Colonic mucosa (tissue), 4 donors: ENCODE measurements around the gene PEX19. TPM values are rescaled to one million over a fixed set of nuclear protein-coding genes. Genes with fewer than 3 reads are reported as not detected.
"Not testable (repeated sequence)": the region's sequence is repeated elsewhere in the genome, so short reads cannot be mapped to it uniquely, and the experiment has no call there.

Experiments used
- DNase-seq: peaks from one replicate; pipeline ENCODE4 v3.0.0-alpha.2; 2020
- H3K27ac ChIP-seq: fragments of 200-600 bp; one replicate; pipeline ENCODE4 v1.8.0; 2021
- H3K27me3 ChIP-seq: fragments of 200-600 bp; one replicate; pipeline ENCODE4 v1.8.0; 2021
- H3K36me3 ChIP-seq: fragments of 200-600 bp; one replicate; pipeline ENCODE4 v1.8.0; 2021
- H3K4me1 ChIP-seq: fragments of 200-600 bp; one replicate; pipeline ENCODE4 v1.8.0; 2021; ENCODE audit warnings: mild to moderate bottlenecking
- H3K4me3 ChIP-seq: fragments of 200-600 bp; one replicate; pipeline ENCODE4 v1.8.0; 2021
- H3K9ac ChIP-seq, 2 donors: one replicate each; pipeline ENCODE4 v1.7.0; 2013; ENCODE audit warnings: control low read depth in 2 of 2, low read depth in 2 of 2, low read length in 2 of 2
- H3K9me3 ChIP-seq: fragments of 200-600 bp; one replicate; pipeline ENCODE4 v1.8.0; 2021
- CTCF ChIP-seq: fragments of 200-600 bp; IDR thresholded peaks from one replicate; pipeline ENCODE4 v1.8.0; 2022; ENCODE audit warnings: antibody characterized with exemption, mild to moderate bottlenecking
- intact Hi-C: fragments of 100-400 bp; cut with DNase I; formaldehyde crosslinking; loops from one replicate; pipeline ENCODE4 v1.14.1; 2022
- total RNA-seq, 2 donors: library from RNA; stranded (reverse); fragmentation: NEBNext Ultra II Directional in 1 of 2; extraction: Animal tissue kit (Norgen Biotek cat#: 25700) in 1 of 2; gene quantifications; one replicate each; pipeline ENCODE4 v1.2.1, GENCODE V29; 2021
- donor health status: healthy.
- donor health status: DM: no; HTN: no; CAD: no.
- donor health status: DM: no; HTN: no; CAD: no.

PEX19 gene
- total RNA-seq, 2 donors from 2014 or later = 43.2 to 59.3 TPM

DNA sequence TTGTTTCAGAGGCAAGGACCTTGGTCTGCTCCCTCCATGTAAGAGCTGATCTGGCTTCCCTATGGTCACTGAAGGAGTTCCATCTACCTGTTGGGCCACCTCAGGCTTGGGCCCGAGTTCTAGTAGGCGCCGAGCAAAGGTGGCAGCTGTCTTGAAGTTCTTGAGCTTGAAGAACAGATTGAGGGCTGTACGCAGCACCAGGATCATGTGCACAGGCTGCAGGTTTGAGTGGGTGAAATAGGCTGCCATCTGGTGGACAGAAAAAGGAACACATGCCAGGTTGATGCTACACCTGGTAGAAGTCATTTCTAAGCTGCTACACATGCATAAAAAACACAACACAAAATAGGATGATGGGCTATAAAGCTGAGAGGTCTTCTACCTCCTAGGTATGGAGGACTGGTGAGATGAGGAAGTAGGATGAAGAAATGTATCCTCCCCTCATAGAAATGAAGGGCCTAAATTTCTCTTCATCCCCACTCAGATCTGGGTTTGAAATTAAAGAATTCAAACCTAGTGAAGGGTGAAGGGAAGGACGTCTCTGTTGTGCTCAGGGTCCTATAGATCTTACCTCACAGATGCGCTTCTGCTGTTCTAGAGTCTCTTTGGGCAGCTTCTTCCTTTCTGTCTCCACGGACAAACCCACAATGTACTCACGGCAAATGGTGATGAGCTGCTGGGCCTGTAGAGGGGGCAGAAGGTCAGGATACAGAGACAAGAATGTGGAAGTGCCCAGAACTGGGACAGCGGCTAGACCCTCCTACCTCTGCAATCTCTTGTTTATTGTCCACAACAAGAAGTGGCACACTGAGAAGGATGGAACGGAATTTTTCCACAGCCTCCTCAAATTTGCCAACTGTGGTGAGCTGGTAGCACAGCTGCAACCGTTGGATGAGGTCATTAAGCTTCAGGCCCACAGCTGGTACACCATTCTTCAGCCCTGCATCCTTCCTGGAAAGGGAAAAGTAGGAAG, 6.6 kb upstream of the PEX19 start:
- H3K9ac ChIP-seq = no peak overlapping the region
- no peak overlapping the region for H3K4me3 ChIP-seq
- TF ChIP-seq CTCF = peak; percentile 79
- H3K9me3 ChIP-seq = no peaks in the 10 kb centered on the region
- DNase-seq = peak; percentile 66
- H3K4me1 ChIP-seq = no peaks in the 10 kb centered on the region
- intact Hi-C loops = loop anchor here (5.0 kb wide), 3 partner anchors 36 to 189 kb away; partner anchors contain the start of gene CASQ1
- H3K27ac ChIP-seq = no peak overlapping the region
- peaks cover 53% of the 10 kb centered on the region for H3K36me3 ChIP-seq
- H3K27me3 ChIP-seq = no peaks in the 10 kb centered on the region

DNA sequence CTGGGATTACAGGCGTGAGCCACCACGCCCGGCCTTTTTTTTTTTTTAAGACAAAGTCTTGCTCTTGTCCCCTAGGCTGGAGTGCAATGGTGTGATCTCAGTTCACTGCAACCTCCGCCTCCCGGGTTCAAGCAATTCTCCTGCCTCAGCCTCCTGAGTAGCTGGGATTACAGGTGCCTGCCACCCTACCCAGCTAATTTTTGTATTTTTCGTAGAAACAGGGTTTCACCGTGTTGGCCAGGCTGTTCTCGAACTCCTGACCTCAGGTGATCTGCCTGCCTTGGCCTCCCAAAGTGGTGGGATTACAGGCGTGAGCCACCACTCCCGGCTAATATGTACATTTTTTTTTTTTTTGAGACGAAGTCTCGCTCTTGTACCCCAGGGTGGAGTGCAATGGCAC, 2.8 kb upstream of the PEX19 start:
- H3K4me3 ChIP-seq, intact Hi-C loops, H3K27ac ChIP-seq, H3K9ac ChIP-seq, H3K4me1 ChIP-seq, DNase-seq, H3K27me3 ChIP-seq, H3K9me3 ChIP-seq: not testable (repeated sequence)
- peaks cover 25% of the 10 kb centered on the region for H3K36me3 ChIP-seq

DNA sequence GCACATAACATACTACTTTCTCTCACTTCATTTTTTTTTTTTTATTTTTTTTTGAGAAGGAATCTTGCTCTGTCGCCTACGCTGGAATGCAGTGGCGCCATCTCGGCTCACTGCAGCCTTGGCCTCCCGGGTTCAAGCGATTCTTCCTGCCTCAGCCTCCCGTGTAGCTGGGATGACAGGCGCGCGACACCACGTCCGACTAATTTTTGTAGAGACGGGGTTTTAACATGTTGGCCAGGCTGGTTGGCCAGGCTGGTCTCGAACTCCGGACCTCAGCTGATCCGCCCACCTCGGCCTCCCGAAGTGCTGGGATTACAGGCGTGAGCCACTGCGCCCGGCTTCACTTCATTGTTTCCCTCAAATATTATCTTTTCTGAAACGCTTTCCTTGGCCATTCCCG, 573 bp upstream of the PEX19 start:
- H3K9me3 ChIP-seq = no peaks in the 10 kb centered on the region
- H3K9ac ChIP-seq = no peak overlapping the region

DNA sequence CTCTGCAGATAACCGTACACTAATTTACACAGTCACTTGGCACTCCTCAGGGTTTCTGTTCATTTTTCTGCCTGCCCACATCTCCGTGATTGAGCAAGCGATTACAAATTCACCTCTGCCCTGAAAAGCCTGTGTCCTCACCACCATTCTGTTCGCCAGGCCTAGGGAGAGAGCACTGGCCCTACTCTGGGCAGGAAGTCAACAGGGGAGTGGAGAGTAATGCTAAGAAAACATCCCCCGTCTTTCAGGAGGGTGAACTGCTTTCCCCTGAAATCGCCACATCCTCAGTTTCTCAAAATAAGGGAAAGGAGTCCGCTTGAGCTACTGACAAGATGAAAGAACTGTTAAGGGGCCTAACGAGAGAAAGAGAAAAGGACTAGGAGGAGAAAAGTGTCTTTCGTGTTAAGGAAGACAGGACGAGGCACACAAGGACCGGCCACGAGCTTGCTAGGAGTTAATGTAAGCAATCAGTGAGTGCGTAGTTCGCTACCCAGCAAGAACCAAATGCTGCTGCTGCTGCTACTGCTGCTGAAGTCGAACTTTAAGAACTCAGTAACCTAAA, 632 bp downstream of the PEX19 start:
- peak; percentile 19 for DNase-seq
- H3K27me3 ChIP-seq = no peaks in the 10 kb centered on the region
- H3K27ac ChIP-seq = peak overlapping the region; percentile 64
- H3K36me3 ChIP-seq = peaks cover 7% of the 10 kb centered on the region
- no peaks in the 10 kb centered on the region for H3K9me3 ChIP-seq
- peak overlapping the region; percentile 93 for H3K4me3 ChIP-seq
- TF ChIP-seq CTCF = no peak
- intact Hi-C loops = no loop called here
- peak overlapping the region; percentile 88 to 91 for H3K9ac ChIP-seq
- peaks cover 4% of the 10 kb centered on the region for H3K4me1 ChIP-seq

More for the DNA sequence above, 573 bp upstream of the PEX19 start:
- no peak for TF ChIP-seq CTCF
- peaks cover 4% of the 10 kb centered on the region for H3K4me1 ChIP-seq
- no peaks in the 10 kb centered on the region for H3K27me3 ChIP-seq
- intact Hi-C loops = no loop called here
- no peak for DNase-seq
- H3K27ac ChIP-seq = no peak overlapping the region
- peak overlapping the region; percentile 93 for H3K4me3 ChIP-seq
- H3K36me3 ChIP-seq = peaks cover 5% of the 10 kb centered on the region

DNA sequence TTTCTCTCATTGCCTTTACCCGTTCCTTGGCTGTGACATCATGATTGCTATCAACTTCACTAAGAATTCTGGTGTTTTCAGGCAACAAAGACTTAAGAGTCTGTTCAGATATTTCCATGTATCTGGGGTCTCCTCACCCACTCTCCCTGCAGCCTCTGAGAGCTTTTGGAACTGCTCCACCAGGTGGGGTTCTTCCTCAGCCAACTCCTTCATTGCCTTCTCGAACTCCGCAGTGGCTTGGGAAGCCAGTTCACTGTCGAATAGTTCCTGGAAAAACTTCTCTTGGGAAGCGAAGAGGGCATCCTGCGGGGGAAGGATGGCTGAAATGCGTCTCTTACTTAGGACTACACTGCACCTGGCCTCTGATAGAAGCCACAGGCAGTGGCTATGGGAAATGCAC, 2.1 kb downstream of the PEX19 start:
- no peak for TF ChIP-seq CTCF
- DNase-seq = no peak
- Histone ChIP-seq H3K36me3 (peaks cover 7% of the 10 kb centered on the region), H3K4me3 (no peak overlapping the region), H3K27ac (no peak overlapping the region), H3K9me3 (no peaks in the 10 kb centered on the region), H3K4me1 (peaks cover 4% of the 10 kb centered on the region), H3K9ac (no peak overlapping the region), H3K27me3 (no peaks in the 10 kb centered on the region)
- intact Hi-C loops = no loop called here

- DNase-seq = no peak
- intact Hi-C loops = no loop called here
- H3K36me3 ChIP-seq = peaks cover 7% of the 10 kb centered on the region
These were observed 6.9 kb downstream of the PEX19 start for GRCh38 chr1:160277987-160278386.

More at GRCh38 chr1:160277987-160278386, 6.9 kb downstream of the PEX19 start:
- Histone ChIP-seq H3K9me3 (no peaks in the 10 kb centered on the region), H3K9ac (no peak overlapping the region), H3K4me1 (no peaks in the 10 kb centered on the region), H3K27ac (no peak overlapping the region), H3K27me3 (no peaks in the 10 kb centered on the region), H3K4me3 (no peak overlapping the region)
- TF ChIP-seq CTCF = no peak
